ENCODE measurements around the gene FAM98B.

GRCh38 chr15:38507570-38507969, 53.6 kb downstream of the FAM98B start:
- no peak for TF ChIP-seq ZBTB49 (tag by site-specific recombination; IDR thresholded peaks at IDR 0.05; ENCODE audit: low read depth)
- TF ChIP-seq, protein P1, sequence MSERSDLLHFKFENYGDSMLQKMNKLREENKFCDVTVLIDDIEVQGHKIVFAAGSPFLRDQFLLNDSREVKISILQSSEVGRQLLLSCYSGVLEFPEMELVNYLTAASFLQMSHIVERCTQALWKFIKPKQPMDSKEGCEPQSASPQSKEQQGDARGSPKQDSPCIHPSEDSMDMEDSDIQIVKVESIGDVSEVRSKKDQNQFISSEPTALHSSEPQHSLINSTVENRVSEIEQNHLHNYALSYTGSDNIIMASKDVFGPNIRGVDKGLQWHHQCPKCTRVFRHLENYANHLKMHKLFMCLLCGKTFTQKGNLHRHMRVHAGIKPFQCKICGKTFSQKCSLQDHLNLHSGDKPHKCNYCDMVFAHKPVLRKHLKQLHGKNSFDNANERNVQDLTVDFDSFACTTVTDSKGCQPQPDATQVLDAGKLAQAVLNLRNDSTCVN (tag by site-specific recombination; optimal IDR thresholded peaks at IDR 0.05): no peak
